ENCODE data around the gene NDUFV2.
"Not testable (repeated sequence)": the region's sequence is repeated elsewhere in the genome, so short reads cannot be mapped to it uniquely, and the experiment has no call there.

The NDUFV2 gene

GRCh38 chr18:9090578-9090977, 11.9 kb upstream of the NDUFV2 start:
- DNase-seq (ENCODE audit: low read depth in 2 of 2, low spot score in 1 of 2): no peak

GRCh38 chr18:9091066-9091476, 11.4 kb upstream of the NDUFV2 start:
- DNase-seq (ENCODE audit: low read depth in 2 of 2, low spot score in 1 of 2): no peak

- no peak for DNase-seq (ENCODE audit: low read depth in 2 of 2, low spot score in 1 of 2)
Observed at GRCh38 chr18:9092665-9093064, 9.8 kb upstream of the NDUFV2 start.

GRCh38 chr18:9093109-9093508, 9.4 kb upstream of the NDUFV2 start:
- not testable (repeated sequence) for DNase-seq (ENCODE audit: low read depth in 2 of 2, low spot score in 1 of 2)

GRCh38 chr18:9094307-9095226, 7.9 kb upstream of the NDUFV2 start:
- DNase-seq (ENCODE audit: low read depth in 2 of 2, low spot score in 1 of 2): no peak

GRCh38 chr18:9095297-9096006, 7.0 kb upstream of the NDUFV2 start:
- no peak for DNase-seq (ENCODE audit: low read depth in 2 of 2, low spot score in 1 of 2)

- no peak for DNase-seq (ENCODE audit: low read depth in 2 of 2, low spot score in 1 of 2)
Observed at GRCh38 chr18:9096007-9096371, 6.5 kb upstream of the NDUFV2 start.

- no peak for DNase-seq (ENCODE audit: low read depth in 2 of 2, low spot score in 1 of 2)
Observed at GRCh38 chr18:9096685-9097084, 5.8 kb upstream of the NDUFV2 start.

- no peak for DNase-seq (ENCODE audit: low read depth in 2 of 2, low spot score in 1 of 2)
Observed at GRCh38 chr18:9097349-9097748, 5.2 kb upstream of the NDUFV2 start.

- no peak for DNase-seq (ENCODE audit: low read depth in 2 of 2, low spot score in 1 of 2)
Observed at GRCh38 chr18:9100796-9101195, 1.7 kb upstream of the NDUFV2 start.

- no peak for DNase-seq (ENCODE audit: low read depth in 2 of 2, low spot score in 1 of 2)
Observed at GRCh38 chr18:9101730-9102507, 580 bp upstream of the NDUFV2 start.

- DNase-seq (ENCODE audit: low read depth in 2 of 2, low spot score in 1 of 2): no peak
Observed at GRCh38 chr18:9103376-9103873, 926 bp downstream of the NDUFV2 start.

GRCh38 chr18:9104244-9104901, 1.9 kb downstream of the NDUFV2 start:
- no peak for DNase-seq (ENCODE audit: low read depth in 2 of 2, low spot score in 1 of 2)

- no peak for DNase-seq (ENCODE audit: low read depth in 2 of 2, low spot score in 1 of 2)
Observed at GRCh38 chr18:9105420-9105819, 2.9 kb downstream of the NDUFV2 start.

GRCh38 chr18:9106094-9106493, 3.6 kb downstream of the NDUFV2 start:
- no peak for DNase-seq (ENCODE audit: low read depth in 2 of 2, low spot score in 1 of 2)

GRCh38 chr18:9106800-9107584, 4.5 kb downstream of the NDUFV2 start:
- DNase-seq (ENCODE audit: low read depth in 2 of 2, low spot score in 1 of 2): no peak

- DNase-seq (ENCODE audit: low read depth in 2 of 2, low spot score in 1 of 2): no peak
Observed at GRCh38 chr18:9108911-9109310, 6.4 kb downstream of the NDUFV2 start.

- DNase-seq (ENCODE audit: low read depth in 2 of 2, low spot score in 1 of 2): no peak
Observed at GRCh38 chr18:9109523-9109922, 7.0 kb downstream of the NDUFV2 start.

- no peak for DNase-seq (ENCODE audit: low read depth in 2 of 2, low spot score in 1 of 2)
Observed at GRCh38 chr18:9113468-9114149, 11.1 kb downstream of the NDUFV2 start.

GRCh38 chr18:9115984-9116383, 13.5 kb downstream of the NDUFV2 start:
- no peak for DNase-seq (ENCODE audit: low read depth in 2 of 2, low spot score in 1 of 2)

Measured in stimulated activated CD8-positive, alpha-beta memory T cell treated with anti-CD3 and anti-CD28 coated beads, Interleukin-4, amount 100 ng/mL, for 1 hour (primary cell).